GM23338 (cell line): ENCODE measurements around the gene RTL1. TPM values are rescaled to one million over a fixed set of nuclear protein-coding genes. Genes with fewer than 3 reads are reported as not detected.

Source experiments
- ATAC-seq: fragments of 200-7000 bp; cut with Tn5 transposase; 3 replicates; pipeline ENCODE4 v1.9.1; 2020
- DNase-seq: peaks from one replicate; pipeline ENCODE4 v3.0.0-alpha.2; 2015; ENCODE audit warnings: low spot score
- H2AFZ ChIP-seq: fragments of 200-600 bp; sonication (generic); 2 replicates; pipeline ENCODE4 v1.8.0; 2016; ENCODE audit warnings: antibody characterized with exemption, mild to moderate bottlenecking, moderate library complexity
- H3F3A ChIP-seq: fragments of 200-600 bp; sonication (generic); replicated peaks from 2 replicates; pipeline ENCODE4 v1.8.0; 2017; ENCODE audit warnings: antibody characterized with exemption, mixed run types, low read depth
- H3K27ac ChIP-seq: fragments of 200-600 bp; sonication (generic); 2 replicates; pipeline ENCODE4 v1.6.1; 2016; ENCODE audit warnings: low read depth
- H3K27me3 ChIP-seq: fragments of 200-600 bp; sonication (generic); 2 replicates; pipeline ENCODE4 v1.8.0; 2016; ENCODE audit warnings: mild to moderate bottlenecking, mixed run types, moderate library complexity; ENCODE audit not compliant: insufficient read depth
- H3K36me3 ChIP-seq: fragments of 200-600 bp; sonication (generic); 2 replicates; pipeline ENCODE4 v1.8.0; 2016; ENCODE audit warnings: mild to moderate bottlenecking; ENCODE audit not compliant: insufficient read depth
- H3K4me1 ChIP-seq: fragments of 200-600 bp; sonication (generic); 2 replicates; pipeline ENCODE4 v1.8.0; 2016; ENCODE audit warnings: mild to moderate bottlenecking, moderate library complexity; ENCODE audit not compliant: insufficient read depth
- H3K4me2 ChIP-seq: fragments of 200-600 bp; sonication (generic); 2 replicates; pipeline ENCODE4 v1.7.1; 2017; ENCODE audit warnings: mixed run types
- H3K4me3 ChIP-seq: fragments of 200-600 bp; sonication (generic); 2 replicates; pipeline ENCODE4 v1.6.1; 2016; ENCODE audit warnings: mixed run types
- H3K79me2 ChIP-seq: fragments of 200-600 bp; sonication (generic); replicated peaks from 2 replicates; pipeline ENCODE4 v1.8.0; 2017; ENCODE audit warnings: mild to moderate bottlenecking; ENCODE audit not compliant: insufficient read depth
- H3K9me2 ChIP-seq: fragments of 200-600 bp; sonication (generic); 2 replicates; pipeline ENCODE4 v1.8.0; 2017; ENCODE audit not compliant: insufficient read depth
- H4K20me1 ChIP-seq: fragments of 200-600 bp; sonication (generic); replicated peaks from 2 replicates; pipeline ENCODE4 v1.8.0; 2017; ENCODE audit warnings: mild to moderate bottlenecking; ENCODE audit not compliant: insufficient read depth
- H3K27ac Mint-ChIP-seq: 2 replicates; pipeline ENCODE4 v1.8.0; 2020; ENCODE audit warnings: inconsistent platforms, mild to moderate bottlenecking, moderate library complexity, mixed read lengths
- H3K27me3 Mint-ChIP-seq: 3 replicates; pipeline ENCODE4 v1.8.0; 2022; ENCODE audit warnings: low read depth, mild to moderate bottlenecking, moderate library complexity, mixed read lengths, inconsistent platforms; ENCODE audit not compliant: insufficient read depth, poor library complexity
- H3K36me3 Mint-ChIP-seq: 3 replicates; pipeline ENCODE4 v1.8.0; 2021; ENCODE audit warnings: low read depth, mild to moderate bottlenecking, inconsistent platforms, moderate library complexity, mixed read lengths
- H3K4me1 Mint-ChIP-seq: 3 replicates; pipeline ENCODE4 v1.8.0; 2020; ENCODE audit warnings: mild to moderate bottlenecking, inconsistent platforms, mixed read lengths
- H3K4me3 Mint-ChIP-seq: 3 replicates; pipeline ENCODE4 v1.8.0; 2021; ENCODE audit warnings: moderate library complexity, mild to moderate bottlenecking, inconsistent platforms, mixed read lengths
- H3K9me3 Mint-ChIP-seq: 3 replicates; pipeline ENCODE4 v1.8.0; 2020; ENCODE audit warnings: moderate library complexity, mild to moderate bottlenecking, inconsistent platforms, mixed read lengths
- EZH2 ChIP-seq: fragments of 200-600 bp; sonication (generic); IDR thresholded peaks from one replicate; pipeline ENCODE4 v1.8.0; 2017; ENCODE audit warnings: antibody characterized with exemption, mild to moderate bottlenecking, low read depth; ENCODE audit not compliant: unreplicated experiment
- NANOG ChIP-seq: IDR thresholded peaks from 2 replicates; pipeline ENCODE4 v1.6.1; 2016; ENCODE audit warnings: antibody characterized with exemption, borderline replicate concordance
- POLR2AphosphoS5 ChIP-seq: IDR thresholded peaks from 2 replicates; pipeline ENCODE4 v1.6.1; 2016; ENCODE audit warnings: antibody characterized with exemption, low read depth
- ZNF114 ChIP-seq: fragments of 250-450 bp; sonication (Bioruptor Pico); IDR thresholded peaks from 2 replicates; pipeline ENCODE4 v1.5.0; 2020; ENCODE audit warnings: mild to moderate bottlenecking, moderate library complexity
- polyA plus RNA-seq: library from polyadenylated mRNA; unstranded; fragments of >200 nt; fragmentation: Nextera tagmentation; extraction: Ambion mirVana; gene quantifications from 2 replicates; pipeline ENCODE4 v1.2.1, GENCODE V29; 2016
- total RNA-seq: library from RNA; depleted of rRNA; stranded (reverse); fragments of >200 nt; shearing (Covaris generic); gene quantifications from 2 replicates; pipeline ENCODE4 v1.2.3, GENCODE V29; 2014
- TF ChIP-seq, protein P1 (sequence below): IDR thresholded peaks from 2 replicates; pipeline ENCODE4 v1.6.1; 2016; ENCODE audit warnings: antibody characterized with exemption
- TF ChIP-seq, protein P2 (sequence below): fragments of 250-450 bp; sonication (Bioruptor Pico); IDR thresholded peaks from 2 replicates; pipeline ENCODE4 v1.5.0; 2020; ENCODE audit warnings: mild to moderate bottlenecking, moderate library complexity
- TF ChIP-seq, protein P3 (sequence below), 2 experiments: fragments of 200-600 bp in 1 of 2; sonication (generic) in 1 of 2; conservative IDR thresholded peaks; 2 replicates each; pipeline versions ENCODE4 v1.5.1 to v1.6.1; 2016 to 2017; ENCODE audit warnings: antibody characterized with exemption in 2 of 2, low read depth in 2 of 2, mild to moderate bottlenecking in 2 of 2, moderate library complexity in 1 of 2

RTL1 gene
- total and polyA plus RNA-seq, 2 experiments from 2014 or later = not detected

DNA sequence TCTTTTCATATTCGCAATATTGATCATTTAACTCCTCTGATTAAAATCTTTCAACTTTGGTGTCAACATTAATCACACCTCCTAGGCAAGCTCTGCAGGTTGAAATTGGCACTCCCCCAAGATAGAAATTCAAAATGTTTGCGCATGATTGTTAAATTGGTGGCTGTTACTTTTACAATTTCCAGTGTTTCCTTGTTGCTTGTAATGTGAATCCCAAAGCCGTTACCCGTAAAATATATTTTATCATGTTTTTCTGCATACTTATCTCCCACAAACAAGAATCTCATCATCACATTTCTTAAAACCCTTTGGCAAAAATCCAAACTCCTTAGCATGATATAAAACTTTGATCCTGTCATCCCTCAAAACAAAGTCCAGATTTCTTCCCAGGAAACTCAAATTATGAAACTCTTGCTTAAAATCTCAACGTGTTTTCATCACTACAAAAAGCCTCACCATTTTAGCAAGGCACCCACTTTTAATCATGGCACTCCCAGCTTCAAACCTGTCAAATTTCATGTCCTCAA, 14.7 kb downstream of the RTL1 start:
- no peak overlapping the region for H2AFZ ChIP-seq
- TF ChIP-seq POLR2AphosphoS5 = no peak
- TF ChIP-seq, protein P1, sequence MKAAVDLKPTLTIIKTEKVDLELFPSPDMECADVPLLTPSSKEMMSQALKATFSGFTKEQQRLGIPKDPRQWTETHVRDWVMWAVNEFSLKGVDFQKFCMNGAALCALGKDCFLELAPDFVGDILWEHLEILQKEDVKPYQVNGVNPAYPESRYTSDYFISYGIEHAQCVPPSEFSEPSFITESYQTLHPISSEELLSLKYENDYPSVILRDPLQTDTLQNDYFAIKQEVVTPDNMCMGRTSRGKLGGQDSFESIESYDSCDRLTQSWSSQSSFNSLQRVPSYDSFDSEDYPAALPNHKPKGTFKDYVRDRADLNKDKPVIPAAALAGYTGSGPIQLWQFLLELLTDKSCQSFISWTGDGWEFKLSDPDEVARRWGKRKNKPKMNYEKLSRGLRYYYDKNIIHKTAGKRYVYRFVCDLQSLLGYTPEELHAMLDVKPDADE = no peak
- H3K4me3 ChIP-seq = no peak overlapping the region
- H3K4me2 ChIP-seq = no peak overlapping the region
- Mint-ChIP-seq H3K4me3 (no peak overlapping the region), H3K27me3 (peaks cover 4% of the 10 kb centered on the region), H3K9me3 (peaks cover 5% of the 10 kb centered on the region; the same call in 2 of the 3 replicates), H3K4me1 (peaks cover 17% of the 10 kb centered on the region), H3K27ac (no peak overlapping the region), H3K36me3 (peaks cover 2% of the 10 kb centered on the region; the same call in 2 of the 3 replicates)
- no peaks in the 10 kb centered on the region; the same call in 1 of the 2 replicates for H3K9me2 ChIP-seq
- no peaks in the 10 kb centered on the region for H4K20me1 ChIP-seq
- no peaks in the 10 kb centered on the region for H3K27me3 ChIP-seq
- H3F3A ChIP-seq = no peaks in the 10 kb centered on the region
- ATAC-seq (no peak), DNase-seq (no peak)
- no peaks in the 10 kb centered on the region; the same call in 1 of the 2 replicates for H3K4me1 ChIP-seq
- no peak overlapping the region for H3K27ac ChIP-seq
- no peaks in the 10 kb centered on the region for H3K36me3 ChIP-seq
- H3K79me2 ChIP-seq = no peaks in the 10 kb centered on the region

DNA sequence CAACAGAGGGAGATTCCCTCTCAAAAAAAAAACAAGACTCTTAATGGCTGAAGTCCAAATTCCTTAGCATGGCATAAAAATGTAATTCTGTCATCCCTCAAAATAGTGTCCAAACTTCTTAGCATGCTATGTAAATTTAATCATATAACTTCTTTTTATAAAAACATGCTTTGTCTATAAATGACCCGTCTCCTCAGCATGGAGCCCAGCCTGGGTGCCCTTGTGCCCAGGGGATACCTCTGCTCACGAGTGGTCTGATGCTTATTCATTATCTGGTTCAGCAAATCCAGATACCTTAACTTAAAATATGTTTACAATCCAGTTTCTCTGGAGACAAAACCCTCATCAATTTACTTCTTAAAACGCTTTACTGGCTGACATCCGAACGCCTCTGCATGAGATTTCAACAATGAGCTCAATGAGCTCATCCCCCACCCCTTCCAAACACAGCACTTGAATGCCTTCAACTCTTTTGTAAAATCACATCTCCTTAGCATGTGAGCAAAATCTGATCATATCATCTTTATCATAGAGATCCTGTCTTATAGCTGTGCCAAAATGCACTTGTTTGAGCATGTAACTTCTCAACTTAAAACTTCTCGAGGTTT, 15.7 kb downstream of the RTL1 start:
- H3K36me3 ChIP-seq = no peaks in the 10 kb centered on the region
- no peak overlapping the region for H3K27ac ChIP-seq
- no peaks in the 10 kb centered on the region for H3K79me2 ChIP-seq
- H3K27me3 ChIP-seq = no peaks in the 10 kb centered on the region
- H3K9me2 ChIP-seq = peaks cover 1% of the 10 kb centered on the region
- DNase-seq (no peak), ATAC-seq (no peak)
- Mint-ChIP-seq H3K27ac (no peak overlapping the region), H3K27me3 (peaks cover 4% of the 10 kb centered on the region), H3K4me1 (peaks cover 17% of the 10 kb centered on the region), H3K36me3 (peaks cover 2% of the 10 kb centered on the region; the same call in 2 of the 3 replicates), H3K9me3 (peaks cover 8% of the 10 kb centered on the region; the same call in 2 of the 3 replicates), H3K4me3 (no peak overlapping the region)
- H4K20me1 ChIP-seq = no peaks in the 10 kb centered on the region
- no peak overlapping the region for H3K4me3 ChIP-seq
- H3K4me1 ChIP-seq = no peaks in the 10 kb centered on the region; the same call in 1 of the 2 replicates
- no peaks in the 10 kb centered on the region for H3F3A ChIP-seq
- no peak overlapping the region; the same call in 1 of the 2 replicates for H2AFZ ChIP-seq
- no peak overlapping the region for H3K4me2 ChIP-seq
- TF ChIP-seq, protein P1 = no peak
- no peak for TF ChIP-seq EZH2
- TF ChIP-seq, protein P2, sequence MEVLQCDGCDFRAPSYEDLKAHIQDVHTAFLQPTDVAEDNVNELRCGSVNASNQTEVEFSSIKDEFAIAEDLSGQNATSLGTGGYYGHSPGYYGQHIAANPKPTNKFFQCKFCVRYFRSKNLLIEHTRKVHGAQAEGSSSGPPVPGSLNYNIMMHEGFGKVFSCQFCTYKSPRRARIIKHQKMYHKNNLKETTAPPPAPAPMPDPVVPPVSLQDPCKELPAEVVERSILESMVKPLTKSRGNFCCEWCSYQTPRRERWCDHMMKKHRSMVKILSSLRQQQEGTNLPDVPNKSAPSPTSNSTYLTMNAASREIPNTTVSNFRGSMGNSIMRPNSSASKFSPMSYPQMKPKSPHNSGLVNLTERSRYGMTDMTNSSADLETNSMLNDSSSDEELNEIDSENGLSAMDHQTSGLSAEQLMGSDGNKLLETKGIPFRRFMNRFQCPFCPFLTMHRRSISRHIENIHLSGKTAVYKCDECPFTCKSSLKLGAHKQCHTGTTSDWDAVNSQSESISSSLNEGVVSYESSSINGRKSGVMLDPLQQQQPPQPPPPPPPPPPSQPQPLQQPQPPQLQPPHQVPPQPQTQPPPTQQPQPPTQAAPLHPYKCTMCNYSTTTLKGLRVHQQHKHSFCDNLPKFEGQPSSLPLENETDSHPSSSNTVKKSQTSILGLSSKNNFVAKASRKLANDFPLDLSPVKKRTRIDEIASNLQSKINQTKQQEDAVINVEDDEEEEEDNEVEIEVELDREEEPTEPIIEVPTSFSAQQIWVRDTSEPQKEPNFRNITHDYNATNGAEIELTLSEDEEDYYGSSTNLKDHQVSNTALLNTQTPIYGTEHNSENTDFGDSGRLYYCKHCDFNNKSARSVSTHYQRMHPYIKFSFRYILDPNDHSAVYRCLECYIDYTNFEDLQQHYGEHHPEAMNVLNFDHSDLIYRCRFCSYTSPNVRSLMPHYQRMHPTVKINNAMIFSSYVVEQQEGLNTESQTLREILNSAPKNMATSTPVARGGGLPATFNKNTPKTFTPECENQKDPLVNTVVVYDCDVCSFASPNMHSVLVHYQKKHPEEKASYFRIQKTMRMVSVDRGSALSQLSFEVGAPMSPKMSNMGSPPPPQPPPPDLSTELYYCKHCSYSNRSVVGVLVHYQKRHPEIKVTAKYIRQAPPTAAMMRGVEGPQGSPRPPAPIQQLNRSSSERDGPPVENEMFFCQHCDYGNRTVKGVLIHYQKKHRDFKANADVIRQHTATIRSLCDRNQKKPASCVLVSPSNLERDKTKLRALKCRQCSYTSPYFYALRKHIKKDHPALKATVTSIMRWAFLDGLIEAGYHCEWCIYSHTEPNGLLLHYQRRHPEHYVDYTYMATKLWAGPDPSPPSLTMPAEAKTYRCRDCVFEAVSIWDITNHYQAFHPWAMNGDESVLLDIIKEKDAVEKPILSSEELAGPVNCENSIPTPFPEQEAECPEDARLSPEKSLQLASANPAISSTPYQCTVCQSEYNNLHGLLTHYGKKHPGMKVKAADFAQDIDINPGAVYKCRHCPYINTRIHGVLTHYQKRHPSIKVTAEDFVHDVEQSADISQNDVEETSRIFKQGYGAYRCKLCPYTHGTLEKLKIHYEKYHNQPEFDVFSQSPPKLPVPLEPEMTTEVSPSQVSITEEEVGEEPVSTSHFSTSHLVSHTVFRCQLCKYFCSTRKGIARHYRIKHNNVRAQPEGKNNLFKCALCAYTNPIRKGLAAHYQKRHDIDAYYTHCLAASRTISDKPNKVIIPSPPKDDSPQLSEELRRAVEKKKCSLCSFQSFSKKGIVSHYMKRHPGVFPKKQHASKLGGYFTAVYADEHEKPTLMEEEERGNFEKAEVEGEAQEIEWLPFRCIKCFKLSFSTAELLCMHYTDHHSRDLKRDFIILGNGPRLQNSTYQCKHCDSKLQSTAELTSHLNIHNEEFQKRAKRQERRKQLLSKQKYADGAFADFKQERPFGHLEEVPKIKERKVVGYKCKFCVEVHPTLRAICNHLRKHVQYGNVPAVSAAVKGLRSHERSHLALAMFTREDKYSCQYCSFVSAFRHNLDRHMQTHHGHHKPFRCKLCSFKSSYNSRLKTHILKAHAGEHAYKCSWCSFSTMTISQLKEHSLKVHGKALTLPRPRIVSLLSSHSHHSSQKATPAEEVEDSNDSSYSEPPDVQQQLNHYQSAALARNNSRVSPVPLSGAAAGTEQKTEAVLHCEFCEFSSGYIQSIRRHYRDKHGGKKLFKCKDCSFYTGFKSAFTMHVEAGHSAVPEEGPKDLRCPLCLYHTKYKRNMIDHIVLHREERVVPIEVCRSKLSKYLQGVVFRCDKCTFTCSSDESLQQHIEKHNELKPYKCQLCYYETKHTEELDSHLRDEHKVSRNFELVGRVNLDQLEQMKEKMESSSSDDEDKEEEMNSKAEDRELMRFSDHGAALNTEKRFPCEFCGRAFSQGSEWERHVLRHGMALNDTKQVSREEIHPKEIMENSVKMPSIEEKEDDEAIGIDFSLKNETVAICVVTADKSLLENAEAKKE (CRISPR knock-in tag) = no peak
- no peak for TF ChIP-seq NANOG
- TF ChIP-seq ZNF114 = no peak
- TF ChIP-seq, protein P3, sequence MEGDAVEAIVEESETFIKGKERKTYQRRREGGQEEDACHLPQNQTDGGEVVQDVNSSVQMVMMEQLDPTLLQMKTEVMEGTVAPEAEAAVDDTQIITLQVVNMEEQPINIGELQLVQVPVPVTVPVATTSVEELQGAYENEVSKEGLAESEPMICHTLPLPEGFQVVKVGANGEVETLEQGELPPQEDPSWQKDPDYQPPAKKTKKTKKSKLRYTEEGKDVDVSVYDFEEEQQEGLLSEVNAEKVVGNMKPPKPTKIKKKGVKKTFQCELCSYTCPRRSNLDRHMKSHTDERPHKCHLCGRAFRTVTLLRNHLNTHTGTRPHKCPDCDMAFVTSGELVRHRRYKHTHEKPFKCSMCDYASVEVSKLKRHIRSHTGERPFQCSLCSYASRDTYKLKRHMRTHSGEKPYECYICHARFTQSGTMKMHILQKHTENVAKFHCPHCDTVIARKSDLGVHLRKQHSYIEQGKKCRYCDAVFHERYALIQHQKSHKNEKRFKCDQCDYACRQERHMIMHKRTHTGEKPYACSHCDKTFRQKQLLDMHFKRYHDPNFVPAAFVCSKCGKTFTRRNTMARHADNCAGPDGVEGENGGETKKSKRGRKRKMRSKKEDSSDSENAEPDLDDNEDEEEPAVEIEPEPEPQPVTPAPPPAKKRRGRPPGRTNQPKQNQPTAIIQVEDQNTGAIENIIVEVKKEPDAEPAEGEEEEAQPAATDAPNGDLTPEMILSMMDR (conservative IDR thresholded peaks at IDR 0.05; ENCODE audit: low read depth in 2 of 2) = no peak
- TF ChIP-seq POLR2AphosphoS5 = no peak
